ENCODE data around the gene CALCOCO1.

- TF ChIP-seq CTCF (IDR thresholded peaks at IDR 0.05), result no peak
- no peak for TF ChIP-seq POLR2A (IDR thresholded peaks at IDR 0.05)
Observed at GRCh38 chr12:53726946-53727309, 324 bp downstream of the CALCOCO1 start.

Measured in adrenal gland (tissue), 5 donors.